Breast epithelium (tissue), 3 donors: ENCODE data around the gene NAPG.
"Not testable (repeated sequence)": the region's sequence is repeated elsewhere in the genome, so short reads cannot be mapped to it uniquely, and the experiment has no call there.

ENCODE experiments used
- CTCF ChIP-seq, 3 donors: fragments of 450-650 bp; IDR thresholded peaks; one replicate each; pipeline ENCODE4 v1.5.1; 2016 to 2017; ENCODE audit warnings: antibody characterized with exemption in 3 of 3, mild to moderate bottlenecking in 3 of 3, moderate library complexity in 3 of 3
- POLR2A ChIP-seq: fragments of 450-650 bp; IDR thresholded peaks from one replicate; pipeline ENCODE4 v1.6.1; 2016; ENCODE audit warnings: antibody characterized with exemption, mild to moderate bottlenecking, moderate library complexity

GRCh38 chr18:10595917-10596316, 70.1 kb downstream of the NAPG start:
- TF ChIP-seq CTCF (IDR thresholded peaks at IDR 0.05); POLR2A: not testable (repeated sequence)
